Stimulated activated CD4-positive, alpha-beta T cell treated with anti-CD3 and anti-CD28 coated beads, Interleukin-12 subunit alpha, Interleukin-12 subunit beta, amount 100 ng/mL, for 4 hours (primary cell): ENCODE data around the gene NRXN2.
"Not testable (repeated sequence)": the region's sequence is repeated elsewhere in the genome, so short reads cannot be mapped to it uniquely, and the experiment has no call there.

Source experiments
- DNase-seq: peaks from one replicate; pipeline ENCODE4 v3.0.0-alpha.2; 2020

The NRXN2 gene

GRCh38 chr11:64719406-64719805 lies 3.6 kb downstream of the NRXN2 start:
- no peak for DNase-seq

GRCh38 chr11:64718780-64719124 lies 4.2 kb downstream of the NRXN2 start:
- no peak for DNase-seq

GRCh38 chr11:64718084-64718779 lies 4.8 kb downstream of the NRXN2 start:
- no peak for DNase-seq

GRCh38 chr11:64717268-64717578 lies 5.8 kb downstream of the NRXN2 start:
- DNase-seq, result no peak

GRCh38 chr11:64716473-64717267 lies 6.3 kb downstream of the NRXN2 start:
- no peak for DNase-seq

- DNase-seq, result no peak
Measured at GRCh38 chr11:64715756-64716472, 7.1 kb downstream of the NRXN2 start.

- DNase-seq, result no peak
Measured at GRCh38 chr11:64715110-64715509, 7.9 kb downstream of the NRXN2 start.

GRCh38 chr11:64714666-64715065 lies 8.3 kb downstream of the NRXN2 start:
- DNase-seq, result no peak

- no peak for DNase-seq
Measured at GRCh38 chr11:64713781-64714363, 9.1 kb downstream of the NRXN2 start.

GRCh38 chr11:64713016-64713707 lies 9.8 kb downstream of the NRXN2 start:
- DNase-seq, result no peak

- DNase-seq, result no peak
Measured at GRCh38 chr11:64712430-64713015, 10.5 kb downstream of the NRXN2 start.

GRCh38 chr11:64711956-64712362 lies 11.0 kb downstream of the NRXN2 start:
- DNase-seq, result no peak

GRCh38 chr11:64711138-64711955 lies 11.7 kb downstream of the NRXN2 start:
- no peak for DNase-seq

- DNase-seq, result no peak
Measured at GRCh38 chr11:64710418-64711137, 12.4 kb downstream of the NRXN2 start.

GRCh38 chr11:64705501-64705900 lies 17.5 kb downstream of the NRXN2 start:
- no peak for DNase-seq

GRCh38 chr11:64703048-64703447 lies 19.9 kb downstream of the NRXN2 start:
- no peak for DNase-seq

GRCh38 chr11:64701956-64702355 lies 21.0 kb downstream of the NRXN2 start:
- DNase-seq, result not testable (repeated sequence)

GRCh38 chr11:64698427-64698826 lies 24.6 kb downstream of the NRXN2 start:
- no peak for DNase-seq

- no peak for DNase-seq
Measured at GRCh38 chr11:64697663-64698375, 25.2 kb downstream of the NRXN2 start.

- DNase-seq, result no peak
Measured at GRCh38 chr11:64696045-64696444, 27.0 kb downstream of the NRXN2 start.
